ENCODE data around the gene AJAP1. TPM values are rescaled to one million over a fixed set of nuclear protein-coding genes. Genes with fewer than 3 reads are reported as not detected.

AJAP1 gene
- total RNA-seq, 1 experiment from 2014 or later: 15.1 TPM

DNA sequence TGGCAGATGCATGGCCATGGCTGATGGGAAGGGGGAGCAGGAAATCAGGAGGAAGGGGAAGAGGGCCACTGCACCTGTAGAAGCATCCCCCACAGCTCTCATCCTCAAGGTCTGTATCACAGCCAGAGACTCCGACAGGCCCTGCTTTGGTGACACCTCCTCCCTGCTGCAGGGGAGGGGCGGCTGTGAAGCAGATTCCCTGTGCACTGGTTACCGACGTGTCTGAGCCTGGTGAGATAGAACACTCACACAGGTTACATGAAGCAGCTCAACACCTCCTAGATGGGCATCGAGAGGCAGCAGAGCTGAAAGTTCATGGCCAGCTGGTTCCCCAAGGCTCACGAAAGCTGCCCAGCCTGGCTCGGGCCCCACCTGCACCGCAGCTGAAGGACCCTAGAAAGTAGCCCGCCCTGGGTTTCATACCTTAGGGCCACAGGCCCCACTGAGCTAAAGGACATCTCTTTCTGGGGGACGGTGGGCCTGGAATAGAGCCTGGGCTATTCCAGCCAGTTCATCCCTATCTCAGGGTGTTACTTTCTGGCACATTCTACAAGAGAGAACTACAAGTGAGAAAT, 30.2 kb upstream of the AJAP1 start:
- Histone ChIP-seq H3K36me3 (replicated peaks; ENCODE audit: control insufficient read depth, insufficient read depth, low read length) (no peaks in the 10 kb centered on the region), H3K27me3 (ENCODE audit: control insufficient read depth, insufficient read depth, low read length) (no peaks in the 10 kb centered on the region), H3K4me3 (ENCODE audit: insufficient read depth, low read depth, low read length) (no peak overlapping the region)
- no peak for DNase-seq

DNA sequence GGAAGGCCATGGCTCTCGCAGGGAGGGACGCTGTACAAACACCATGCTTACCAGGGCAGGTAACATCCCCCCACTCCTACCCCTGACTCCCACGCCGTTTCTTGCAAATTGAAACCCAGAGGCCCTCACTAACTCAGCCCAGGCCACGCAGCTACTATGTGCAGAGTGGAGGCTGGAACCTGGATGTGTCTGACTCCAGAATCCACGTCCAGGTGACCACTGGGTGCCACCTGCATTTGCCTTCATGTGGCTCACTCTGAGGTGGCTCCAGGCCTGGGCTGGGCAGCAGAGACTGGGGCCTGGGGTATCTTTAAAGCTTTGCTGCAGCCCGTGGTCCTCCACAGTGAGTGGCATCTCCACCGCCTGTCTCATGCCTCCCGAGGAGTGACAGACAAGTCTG, 29.6 kb upstream of the AJAP1 start:
- Histone ChIP-seq H3K36me3 (replicated peaks; ENCODE audit: control insufficient read depth, insufficient read depth, low read length) (no peaks in the 10 kb centered on the region), H3K27me3 (ENCODE audit: control insufficient read depth, insufficient read depth, low read length) (no peaks in the 10 kb centered on the region), H3K4me3 (ENCODE audit: insufficient read depth, low read depth, low read length) (no peak overlapping the region)
- no peak for DNase-seq

DNA sequence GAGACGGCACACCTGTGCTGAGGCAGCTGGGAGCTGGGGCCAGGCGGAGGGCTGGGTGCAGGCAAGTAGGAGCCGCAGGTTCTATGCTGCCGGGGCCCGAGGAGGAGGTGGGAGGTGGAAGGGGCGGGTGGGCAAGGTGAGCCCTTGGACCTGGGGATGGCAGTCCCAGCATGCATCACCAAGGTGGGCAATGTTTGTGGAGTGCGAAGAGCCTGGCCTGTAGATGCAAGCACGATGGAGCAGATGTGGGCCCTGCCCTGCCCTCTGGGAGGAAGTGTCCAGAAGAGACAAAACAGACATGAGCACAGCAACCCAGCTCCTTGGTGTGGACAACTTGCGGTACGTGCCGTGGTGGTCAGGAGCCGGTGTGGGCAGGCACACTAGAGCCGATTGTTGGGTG, 28.3 kb upstream of the AJAP1 start:
- Histone ChIP-seq H3K4me3 (ENCODE audit: insufficient read depth, low read depth, low read length) (no peak overlapping the region), H3K27me3 (ENCODE audit: control insufficient read depth, insufficient read depth, low read length) (no peaks in the 10 kb centered on the region), H3K36me3 (replicated peaks; ENCODE audit: control insufficient read depth, insufficient read depth, low read length) (no peaks in the 10 kb centered on the region)
- no peak for DNase-seq

GRCh38 chr1:4626560-4627319, 27.7 kb upstream of the AJAP1 start:
- no peaks in the 10 kb centered on the region for H3K27me3 ChIP-seq (ENCODE audit: control insufficient read depth, insufficient read depth, low read length)
- no peak overlapping the region for H3K4me3 ChIP-seq (ENCODE audit: insufficient read depth, low read depth, low read length)
- no peak for DNase-seq
- no peaks in the 10 kb centered on the region for H3K36me3 ChIP-seq (replicated peaks; ENCODE audit: control insufficient read depth, insufficient read depth, low read length)

GRCh38 chr1:4627353-4627752, 27.1 kb upstream of the AJAP1 start:
- peak; percentile 77 for DNase-seq

DNA sequence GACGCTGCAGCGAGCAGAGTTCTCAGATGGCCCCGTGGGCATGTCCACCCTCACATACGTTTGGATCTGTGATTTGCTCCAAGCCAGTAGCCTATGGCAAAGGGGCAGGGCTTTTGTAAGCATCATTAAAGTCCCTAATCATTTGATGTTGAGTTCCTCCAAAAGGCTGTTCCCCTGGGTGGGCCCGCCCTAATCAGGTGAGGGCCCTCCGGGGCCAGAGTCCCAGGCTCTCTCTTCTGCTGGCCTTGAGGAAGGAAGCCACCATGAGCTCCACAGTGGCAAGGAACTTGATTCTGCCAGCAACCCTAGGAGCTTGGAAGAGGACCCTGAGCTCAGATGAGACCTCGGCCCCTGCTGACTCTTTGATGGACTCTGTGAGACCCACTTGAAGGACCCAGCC, 25.4 kb upstream of the AJAP1 start:
- DNase-seq: no peak
- Histone ChIP-seq H3K4me3 (ENCODE audit: insufficient read depth, low read depth, low read length) (no peak overlapping the region), H3K36me3 (replicated peaks; ENCODE audit: control insufficient read depth, insufficient read depth, low read length) (no peaks in the 10 kb centered on the region), H3K27me3 (ENCODE audit: control insufficient read depth, insufficient read depth, low read length) (no peaks in the 10 kb centered on the region)

More at GRCh38 chr1:4627353-4627752, 27.1 kb upstream of the AJAP1 start:
- H3K36me3 ChIP-seq (replicated peaks; ENCODE audit: control insufficient read depth, insufficient read depth, low read length): no peaks in the 10 kb centered on the region
- no peak overlapping the region for H3K4me3 ChIP-seq (ENCODE audit: insufficient read depth, low read depth, low read length)
- no peaks in the 10 kb centered on the region for H3K27me3 ChIP-seq (ENCODE audit: control insufficient read depth, insufficient read depth, low read length)

DNA sequence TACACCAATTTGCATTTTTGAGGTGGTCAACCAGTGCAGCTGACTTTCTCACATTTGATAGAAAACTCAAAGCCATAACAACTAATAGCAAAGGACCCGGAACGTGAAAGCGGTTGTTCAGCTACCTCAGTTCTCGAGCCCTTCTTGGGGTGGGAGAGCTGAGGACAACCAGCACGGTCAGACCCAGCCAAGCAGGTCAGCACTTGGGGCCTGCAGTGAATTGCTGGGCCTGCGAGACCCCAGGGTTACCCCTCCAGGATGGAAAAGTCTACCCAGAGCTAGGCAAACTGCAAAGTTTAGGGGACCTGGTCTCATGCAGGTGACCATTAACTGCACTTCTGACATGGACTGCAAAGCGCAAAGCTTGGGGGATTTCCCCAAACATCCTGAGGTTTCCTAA, 23.8 kb upstream of the AJAP1 start:
- H3K36me3 ChIP-seq (replicated peaks; ENCODE audit: control insufficient read depth, insufficient read depth, low read length): no peaks in the 10 kb centered on the region
- peak; percentile 17 for DNase-seq
- H3K27me3 ChIP-seq (ENCODE audit: control insufficient read depth, insufficient read depth, low read length): no peaks in the 10 kb centered on the region
- H3K4me3 ChIP-seq (ENCODE audit: insufficient read depth, low read depth, low read length): no peak overlapping the region

- peak; percentile 24 for DNase-seq
- Histone ChIP-seq H3K27me3 (ENCODE audit: control insufficient read depth, insufficient read depth, low read length) (no peaks in the 10 kb centered on the region), H3K4me3 (ENCODE audit: insufficient read depth, low read depth, low read length) (no peak overlapping the region), H3K36me3 (replicated peaks; ENCODE audit: control insufficient read depth, insufficient read depth, low read length) (no peaks in the 10 kb centered on the region)
These were observed 23.1 kb upstream of the AJAP1 start for GRCh38 chr1:4631321-4631720.

DNA sequence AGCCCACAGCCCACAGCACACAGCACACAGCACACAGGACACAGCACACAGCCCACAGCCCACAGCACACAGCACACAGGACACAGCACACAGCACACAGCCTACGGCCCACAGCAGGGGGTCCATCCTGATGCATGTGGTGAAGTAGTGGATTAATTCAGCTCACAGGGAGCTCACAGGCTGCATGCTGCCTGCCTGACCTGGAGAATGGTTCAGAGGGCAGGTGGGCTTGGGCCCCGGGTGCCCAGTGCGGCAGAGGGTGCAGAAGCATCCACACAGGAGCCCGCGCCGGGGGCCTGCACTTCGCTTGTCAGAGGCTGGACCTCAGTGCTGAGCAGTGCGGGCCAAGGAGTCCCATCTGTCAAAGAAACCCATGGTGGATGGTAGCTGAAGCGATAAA, 21.1 kb upstream of the AJAP1 start:
- Histone ChIP-seq H3K36me3 (replicated peaks; ENCODE audit: control insufficient read depth, insufficient read depth, low read length) (no peaks in the 10 kb centered on the region), H3K27me3 (ENCODE audit: control insufficient read depth, insufficient read depth, low read length) (peaks cover 4% of the 10 kb centered on the region), H3K4me3 (ENCODE audit: insufficient read depth, low read depth, low read length) (no peak overlapping the region)
- peak; percentile 74 for DNase-seq

DNA sequence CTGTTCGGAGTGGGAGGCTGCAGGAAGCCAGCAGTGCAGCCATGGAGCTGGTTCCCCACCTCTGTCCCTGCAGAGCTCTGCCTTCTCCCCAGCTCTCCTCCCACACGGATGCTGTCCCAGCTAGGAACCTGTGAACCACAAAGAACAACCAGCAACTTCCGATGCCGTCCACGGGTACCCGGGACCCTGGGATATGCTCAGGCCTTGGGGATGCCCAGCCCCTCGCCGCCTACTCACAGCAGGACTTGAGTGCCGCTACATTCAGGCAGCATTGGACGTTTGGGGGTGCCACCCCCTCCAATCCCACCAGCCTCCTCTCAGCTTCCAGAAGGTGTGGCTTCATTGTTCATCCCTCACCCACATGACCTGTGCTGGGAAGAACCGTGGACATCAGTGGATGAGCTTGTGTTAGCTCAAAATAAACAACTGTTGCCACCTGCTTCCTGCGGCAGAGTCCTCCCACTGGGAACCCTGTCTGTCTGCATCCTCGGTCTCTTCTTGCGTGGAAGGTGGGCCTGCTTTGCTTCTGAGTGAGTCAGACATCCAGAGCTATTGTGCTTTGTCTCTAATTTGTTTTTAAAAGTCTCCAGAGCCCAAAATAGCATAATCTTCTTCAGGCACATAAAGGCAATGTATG, 20.1 kb upstream of the AJAP1 start:
- DNase-seq: no peak
- Histone ChIP-seq H3K27me3 (ENCODE audit: control insufficient read depth, insufficient read depth, low read length) (peaks cover 4% of the 10 kb centered on the region), H3K4me3 (ENCODE audit: insufficient read depth, low read depth, low read length) (no peak overlapping the region), H3K36me3 (replicated peaks; ENCODE audit: control insufficient read depth, insufficient read depth, low read length) (no peaks in the 10 kb centered on the region)

DNA sequence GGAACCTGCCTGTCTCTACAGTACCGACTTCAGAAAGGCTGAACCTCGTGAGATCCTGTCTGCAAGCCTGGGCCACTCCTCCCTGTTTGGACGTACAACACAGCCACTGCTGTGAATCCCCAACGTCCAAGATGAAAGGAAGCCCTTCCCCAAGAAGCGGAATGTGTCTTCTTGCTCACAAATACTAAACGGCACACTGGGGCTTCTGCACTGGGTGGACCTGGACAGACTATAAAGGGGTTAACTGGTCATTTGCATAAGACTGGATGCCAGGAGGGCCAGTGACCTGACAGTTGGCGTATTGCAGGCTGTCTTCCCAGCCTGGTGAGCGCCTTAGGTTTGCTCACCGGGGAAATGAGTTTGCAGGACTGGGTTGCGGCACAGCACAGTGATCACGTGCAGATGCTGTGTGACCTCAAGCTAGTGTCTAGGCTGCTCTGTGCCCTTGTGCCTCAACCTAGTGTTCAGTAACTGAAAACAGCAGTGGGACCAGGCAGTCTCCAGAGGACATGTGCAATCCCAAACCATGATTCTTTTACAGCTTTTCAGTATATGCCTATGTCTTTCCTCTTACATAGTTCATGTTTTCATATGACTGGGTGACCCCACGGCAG, 19.5 kb upstream of the AJAP1 start:
- DNase-seq: peak; percentile 52
- Histone ChIP-seq H3K4me3 (ENCODE audit: insufficient read depth, low read depth, low read length) (no peak overlapping the region), H3K27me3 (ENCODE audit: control insufficient read depth, insufficient read depth, low read length) (peaks cover 4% of the 10 kb centered on the region), H3K36me3 (replicated peaks; ENCODE audit: control insufficient read depth, insufficient read depth, low read length) (no peaks in the 10 kb centered on the region)

GRCh38 chr1:4636186-4636585, 18.2 kb upstream of the AJAP1 start:
- Histone ChIP-seq H3K27me3 (ENCODE audit: control insufficient read depth, insufficient read depth, low read length) (peaks cover 4% of the 10 kb centered on the region), H3K36me3 (replicated peaks; ENCODE audit: control insufficient read depth, insufficient read depth, low read length) (no peaks in the 10 kb centered on the region), H3K4me3 (ENCODE audit: insufficient read depth, low read depth, low read length) (no peak overlapping the region)
- no peak for DNase-seq

DNA sequence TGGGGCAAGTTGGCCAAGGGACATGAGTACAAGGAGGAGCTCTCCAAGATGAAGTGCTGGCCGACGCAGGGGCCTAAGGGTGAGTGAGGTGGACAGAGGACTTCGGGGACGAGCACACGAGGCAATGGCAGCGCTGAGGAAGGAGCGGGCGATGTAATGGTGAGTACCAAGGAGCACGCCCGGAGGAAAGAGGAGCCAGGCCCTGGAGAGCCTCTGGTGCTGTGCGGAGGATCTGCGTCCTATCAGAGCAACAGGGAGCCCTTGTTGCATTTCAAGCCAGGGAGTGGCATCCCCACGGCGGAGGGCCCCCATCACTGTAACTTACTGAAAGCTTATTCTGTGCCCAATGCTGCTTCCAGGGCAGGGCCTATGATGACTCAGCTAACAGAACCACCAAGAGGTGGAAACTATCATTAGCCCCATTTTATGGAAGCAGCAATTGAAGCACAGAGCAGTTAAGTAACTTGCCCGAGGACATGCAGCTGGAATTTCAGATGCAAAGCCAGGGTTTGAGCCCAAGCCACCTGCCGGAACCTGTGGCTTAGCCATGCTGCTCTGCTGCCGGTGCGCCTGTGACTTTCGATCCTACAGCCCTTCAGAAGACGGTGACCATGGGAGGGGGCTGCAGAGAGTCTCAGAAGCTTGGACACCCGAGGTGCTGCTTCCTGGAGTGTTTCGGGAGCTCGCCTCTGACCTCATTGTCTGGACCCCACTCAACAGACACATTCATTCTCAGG, 17.6 kb upstream of the AJAP1 start:
- DNase-seq: no peak
- Histone ChIP-seq H3K27me3 (ENCODE audit: control insufficient read depth, insufficient read depth, low read length) (peaks cover 4% of the 10 kb centered on the region), H3K4me3 (ENCODE audit: insufficient read depth, low read depth, low read length) (no peak overlapping the region), H3K36me3 (replicated peaks; ENCODE audit: control insufficient read depth, insufficient read depth, low read length) (no peaks in the 10 kb centered on the region)

DNA sequence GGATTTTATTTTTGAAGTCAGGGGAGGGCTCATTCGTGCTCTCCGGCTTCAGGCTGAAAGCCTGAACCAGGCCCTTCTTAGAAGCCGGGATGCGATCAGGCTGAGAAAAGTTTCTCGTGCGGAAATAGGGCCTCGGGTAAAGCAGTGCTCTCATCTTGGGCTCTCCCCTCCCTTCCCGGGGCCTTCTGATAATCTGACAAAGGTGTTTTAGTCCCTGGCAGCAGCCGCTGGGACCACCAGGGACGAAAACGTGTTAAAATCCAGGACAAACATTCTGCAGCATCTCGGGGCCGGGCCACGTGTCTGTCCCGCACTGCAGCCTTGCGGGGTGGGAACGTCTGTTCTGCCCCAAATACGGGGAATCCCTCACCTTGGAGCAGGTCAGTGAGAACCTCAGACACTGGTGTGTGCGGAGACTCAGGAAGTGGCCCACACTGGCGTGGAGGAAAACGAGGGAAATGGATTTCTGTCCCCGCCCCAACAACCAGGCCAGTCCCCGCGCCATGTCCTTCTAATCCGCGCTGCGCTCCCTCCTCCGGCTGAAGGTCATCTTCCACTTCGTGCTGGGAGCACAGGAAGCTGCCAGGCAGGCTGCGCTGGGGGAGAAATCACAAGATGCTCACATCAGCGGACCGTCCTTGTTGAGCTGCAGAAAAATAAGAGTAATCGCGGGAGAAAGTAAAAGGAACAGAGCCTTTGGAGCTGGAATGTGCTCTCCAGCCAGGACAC, 16.6 kb upstream of the AJAP1 start:
- peak; percentile 47 for DNase-seq
- Histone ChIP-seq H3K27me3 (ENCODE audit: control insufficient read depth, insufficient read depth, low read length) (peaks cover 4% of the 10 kb centered on the region), H3K4me3 (ENCODE audit: insufficient read depth, low read depth, low read length) (no peak overlapping the region), H3K36me3 (replicated peaks; ENCODE audit: control insufficient read depth, insufficient read depth, low read length) (no peaks in the 10 kb centered on the region)

Measured in H7 (cell line).